ENCODE measurements around the gene PASK. TPM values are rescaled to one million over a fixed set of nuclear protein-coding genes. Genes with fewer than 3 reads are reported as not detected.
A peak's percentile ranks its signal among the peaks of the same experiment; 100 is the strongest.

PASK gene
- total RNA-seq, 4 donors from 2014 or later = 0.10 to 0.36 (median 0.28) TPM

- intact Hi-C loops (cut with DNase I; ENCODE audit: low total_unique reads) (no loop called here), in situ Hi-C loops (cut with MboI; ENCODE audit: low sequenced_read_pairs in 4 of 4) (no loop called here)
- peak overlapping the region; percentile 53 to 75 (median 62) for H3K27ac ChIP-seq
- no peak for DNase-seq
- H3K4me3 ChIP-seq = no peak overlapping the region
- no peak for TF ChIP-seq POLR2A (IDR thresholded peaks at IDR 0.05)
- H3K9me3 ChIP-seq = no peaks in the 10 kb centered on the region
- no peak for ATAC-seq
- H3K4me1 ChIP-seq = peaks cover 0 to 5% of the 10 kb centered on the region in 2 donors
- H3K27me3 ChIP-seq = no peaks in the 10 kb centered on the region
- peaks cover 3 to 91% of the 10 kb centered on the region in 2 donors for H3K36me3 ChIP-seq
Measured at GRCh38 chr2:241091734-241092445, 57.4 kb downstream of the PASK start.

DNA sequence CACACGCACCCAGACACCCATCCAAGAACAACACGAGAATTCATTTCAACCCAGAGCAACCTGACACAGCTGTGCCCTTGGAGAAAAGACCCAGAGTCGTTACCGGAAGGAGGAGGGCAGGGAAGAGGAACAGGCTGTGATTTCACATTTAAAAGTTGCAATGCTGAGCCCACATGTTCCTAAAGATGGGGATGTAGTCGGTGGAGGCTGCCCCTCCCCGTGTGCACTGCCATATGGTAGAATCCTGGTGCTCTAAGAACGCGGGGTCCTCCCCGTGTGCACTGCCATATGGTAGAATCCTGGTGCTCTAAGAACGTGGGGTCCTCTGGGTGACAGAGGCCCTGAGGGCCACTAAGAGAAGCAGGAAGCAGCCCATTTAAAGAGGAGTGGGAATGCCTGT lies 58.1 kb downstream of the PASK start:
- ATAC-seq = no peak
- intact Hi-C loops (cut with DNase I; ENCODE audit: low total_unique reads) = no loop called here
- H3K4me3 ChIP-seq = no peak overlapping the region
- in situ Hi-C loops (cut with MboI; ENCODE audit: low sequenced_read_pairs in 4 of 4) = no loop called here
- no peaks in the 10 kb centered on the region for H3K27me3 ChIP-seq
- H3K27ac ChIP-seq = peak overlapping the region in 2 of 4 donors; percentile 53 to 75
- no peaks in the 10 kb centered on the region for H3K9me3 ChIP-seq
- TF ChIP-seq CTCF (IDR thresholded peaks at IDR 0.05 in 4 of 5, conservative IDR thresholded peaks at IDR 0.05 in 1 of 5) = no peak
- no peak for TF ChIP-seq POLR2A (IDR thresholded peaks at IDR 0.05)
- H3K4me1 ChIP-seq = peaks cover 0 to 5% of the 10 kb centered on the region in 2 donors
- DNase-seq = no peak
- H3K36me3 ChIP-seq = peaks cover 3 to 91% of the 10 kb centered on the region in 2 donors

DNA sequence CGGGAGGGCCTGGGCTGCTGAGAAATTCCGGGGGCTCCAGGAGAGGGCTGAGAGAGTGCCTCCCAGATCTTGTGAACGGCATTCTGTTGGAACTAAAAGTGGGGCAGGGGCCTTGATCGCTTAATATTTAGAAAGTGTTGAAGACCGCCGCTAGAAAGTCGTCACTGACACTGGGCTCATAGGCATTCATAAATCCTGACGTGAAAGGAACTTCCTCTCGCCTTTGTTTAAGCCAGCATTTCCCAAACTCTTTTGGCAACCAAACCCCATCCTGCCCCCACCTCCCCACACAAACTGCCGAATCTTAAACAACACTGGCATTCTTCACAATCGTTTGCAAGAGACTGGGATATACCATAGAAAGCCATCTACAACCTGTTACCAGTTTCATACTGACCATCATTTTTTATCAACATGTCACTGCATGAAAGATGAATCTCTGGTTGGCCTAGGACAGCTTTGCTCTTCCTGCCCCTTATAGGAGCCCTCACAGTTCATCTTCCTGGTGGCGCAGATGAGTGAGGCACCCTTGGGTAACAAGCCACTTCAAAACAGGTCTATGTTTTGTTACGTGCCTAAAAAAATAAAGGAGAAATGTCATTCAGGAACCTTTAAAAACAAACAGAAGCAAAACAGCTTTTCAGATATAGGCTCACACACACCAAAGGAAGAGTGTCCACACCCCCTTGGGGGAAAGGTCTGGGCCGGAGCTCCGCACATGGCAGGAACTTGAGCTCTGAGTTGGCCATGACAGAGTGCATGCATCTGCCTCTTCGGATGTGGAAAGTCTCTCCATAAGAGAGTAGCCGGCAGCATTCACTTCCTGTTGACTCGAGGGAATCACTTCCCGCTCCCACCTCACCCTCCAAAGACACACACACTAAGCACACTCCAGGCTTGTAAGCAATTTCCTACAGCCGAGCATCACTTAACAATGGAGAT lies 60.2 kb downstream of the PASK start:
- Histone ChIP-seq H3K36me3 (peaks cover 3 to 83% of the 10 kb centered on the region in 2 donors), H3K27me3 (no peaks in the 10 kb centered on the region), H3K4me3 (no peak overlapping the region), H3K27ac (no peak overlapping the region), H3K4me1 (peaks cover 0 to 5% of the 10 kb centered on the region in 2 donors), H3K9me3 (no peaks in the 10 kb centered on the region)
- intact Hi-C loops (cut with DNase I; ENCODE audit: low total_unique reads) (loop anchor here (10.0 kb wide), 1 partner anchor 396 kb away; no protein-coding TSS in a partner anchor), in situ Hi-C loops (cut with MboI; ENCODE audit: low sequenced_read_pairs in 4 of 4) (no loop called here)
- no peak for TF ChIP-seq POLR2A (IDR thresholded peaks at IDR 0.05)
- ATAC-seq (no peak), DNase-seq (no peak)

- ATAC-seq = no peak
- intact Hi-C loops (cut with DNase I; ENCODE audit: low total_unique reads) (loop anchor here (10.0 kb wide), 1 partner anchor 396 kb away; no protein-coding TSS in a partner anchor), in situ Hi-C loops (cut with MboI; ENCODE audit: low sequenced_read_pairs in 4 of 4) (no loop called here)
- Histone ChIP-seq H3K9me3 (no peaks in the 10 kb centered on the region), H3K36me3 (peaks cover 3 to 77% of the 10 kb centered on the region in 2 donors), H3K27me3 (no peaks in the 10 kb centered on the region), H3K4me3 (no peak overlapping the region), H3K27ac (no peak overlapping the region), H3K4me1 (peaks cover 0 to 5% of the 10 kb centered on the region in 2 donors)
- no peak for TF ChIP-seq POLR2A (IDR thresholded peaks at IDR 0.05)
- no peak for TF ChIP-seq CTCF (IDR thresholded peaks at IDR 0.05 in 4 of 5, conservative IDR thresholded peaks at IDR 0.05 in 1 of 5)
- DNase-seq = no peak
Measured at GRCh38 chr2:241088376-241088775, 60.9 kb downstream of the PASK start.

- Histone ChIP-seq H3K4me1 (peaks cover 0 to 5% of the 10 kb centered on the region in 2 donors), H3K36me3 (peaks cover 3 to 71% of the 10 kb centered on the region in 2 donors), H3K9me3 (no peaks in the 10 kb centered on the region), H3K4me3 (no peak overlapping the region), H3K27me3 (no peaks in the 10 kb centered on the region), H3K27ac (no peak overlapping the region)
- no peak for TF ChIP-seq POLR2A (IDR thresholded peaks at IDR 0.05)
- no peak for TF ChIP-seq CTCF (IDR thresholded peaks at IDR 0.05 in 4 of 5, conservative IDR thresholded peaks at IDR 0.05 in 1 of 5)
- ATAC-seq (no peak), DNase-seq (no peak)
- intact Hi-C loops (cut with DNase I; ENCODE audit: low total_unique reads) = loop anchor here (10.0 kb wide), 1 partner anchor 397 kb away; no protein-coding TSS in a partner anchor
- in situ Hi-C loops (cut with MboI; ENCODE audit: low sequenced_read_pairs in 4 of 4) = no loop called here
Measured at GRCh38 chr2:241087420-241088268, 61.6 kb downstream of the PASK start.

Data from gastrocnemius medialis (tissue), 4 donors.